NCI-H2196 treated with DMSO at 0.1 percent for 48 hours (cell line): ENCODE measurements around the gene MASP2.
A peak's percentile ranks its signal among the peaks of the same experiment; 100 is the strongest.
"Not testable (repeated sequence)": the region's sequence is repeated elsewhere in the genome, so short reads cannot be mapped to it uniquely, and the experiment has no call there.

Experiments used
- DNase-seq: peaks from one replicate; lab custom pipeline; 2025; ENCODE audit not compliant: unreplicated experiment; lab: John Stamatoyannopoulos, UW

MASP2 gene

DNA sequence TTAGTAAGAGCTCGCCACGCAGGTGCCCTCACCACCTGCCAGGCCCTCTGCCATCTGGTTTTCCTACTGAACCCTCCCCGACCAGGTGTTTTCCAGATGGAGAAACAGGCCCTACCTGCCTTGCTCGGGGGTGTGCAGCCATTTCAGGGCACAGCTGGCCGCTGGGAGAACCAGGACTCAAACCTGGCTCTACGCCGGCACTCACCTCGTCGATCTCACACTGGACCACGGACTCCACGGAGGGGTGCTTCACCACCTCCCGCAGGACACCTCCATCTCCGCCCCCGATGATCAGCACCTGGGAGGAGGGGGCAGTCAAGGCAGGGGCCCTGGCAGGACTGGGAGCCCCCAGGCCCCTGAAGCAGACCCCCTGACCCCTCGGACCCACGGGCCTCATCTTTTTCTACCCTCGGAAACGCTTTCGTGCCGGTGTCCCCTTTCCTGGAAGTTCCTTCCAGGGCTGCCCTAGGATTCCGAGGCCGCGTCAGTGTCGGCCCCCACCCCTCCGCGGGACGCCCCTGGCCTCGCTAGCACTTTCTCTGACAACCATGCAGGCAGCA is 11.6 kb upstream of the MASP2 start:
- DNase-seq: peak; percentile 15

DNA sequence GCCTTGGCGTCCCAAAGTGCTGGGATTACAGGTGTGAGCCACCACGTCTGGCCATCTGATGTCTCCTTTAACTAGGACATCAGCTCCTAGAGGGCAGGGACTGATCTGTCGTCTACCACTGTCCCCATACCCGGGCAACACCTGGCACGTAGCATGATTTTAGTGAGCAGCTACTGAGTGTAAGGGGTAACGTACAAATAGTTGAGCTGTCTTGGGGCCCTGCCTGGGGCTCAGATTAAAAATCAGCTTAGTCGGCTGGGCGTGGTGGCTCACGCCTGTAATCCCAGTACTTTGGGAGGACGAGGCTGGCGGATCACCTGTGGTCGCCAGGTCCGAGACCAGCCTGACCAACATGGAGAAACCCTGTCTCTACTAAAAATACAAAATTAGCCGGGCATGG is 11.0 kb upstream of the MASP2 start:
- DNase-seq: no peak

DNA sequence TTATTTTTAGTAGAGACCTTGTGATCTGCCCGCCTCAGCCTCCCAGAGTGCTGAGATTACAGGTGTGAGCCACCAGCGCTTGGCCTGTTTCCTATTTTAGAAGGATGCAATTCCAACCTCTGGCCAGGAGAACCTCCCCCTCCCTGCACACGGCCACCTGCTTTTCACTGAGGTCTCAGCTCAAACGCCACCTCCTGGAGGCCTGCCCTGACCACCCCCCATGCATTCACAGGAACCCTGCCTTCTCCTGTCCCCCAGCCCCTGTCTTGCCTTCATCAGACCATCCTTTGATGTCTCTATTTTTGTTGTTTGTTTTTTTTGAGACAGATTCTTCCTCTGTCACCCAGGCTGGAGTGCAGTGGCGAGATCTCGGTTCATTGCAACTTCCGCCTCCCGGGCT is 10.4 kb upstream of the MASP2 start:
- no peak for DNase-seq

DNA sequence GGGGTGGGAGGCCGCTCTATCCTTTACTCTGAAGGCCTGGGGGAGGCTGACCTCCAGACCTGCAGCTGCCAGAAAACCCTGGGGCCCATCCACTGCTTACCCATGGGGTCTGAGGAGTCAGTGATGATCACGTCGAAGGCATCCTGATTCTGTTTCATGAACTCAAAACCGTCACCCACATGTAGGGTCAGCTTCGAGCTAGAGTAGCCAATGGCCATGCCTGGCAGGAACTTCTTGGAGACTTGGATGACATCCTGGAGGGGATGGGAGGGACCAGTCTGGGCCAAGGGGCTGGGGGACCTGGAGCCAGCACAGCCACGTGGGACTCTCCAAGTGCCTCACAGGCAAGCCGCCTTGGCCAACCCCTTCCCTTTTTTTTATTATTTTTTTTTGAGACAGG is 9.5 kb upstream of the MASP2 start:
- no peak for DNase-seq

DNA sequence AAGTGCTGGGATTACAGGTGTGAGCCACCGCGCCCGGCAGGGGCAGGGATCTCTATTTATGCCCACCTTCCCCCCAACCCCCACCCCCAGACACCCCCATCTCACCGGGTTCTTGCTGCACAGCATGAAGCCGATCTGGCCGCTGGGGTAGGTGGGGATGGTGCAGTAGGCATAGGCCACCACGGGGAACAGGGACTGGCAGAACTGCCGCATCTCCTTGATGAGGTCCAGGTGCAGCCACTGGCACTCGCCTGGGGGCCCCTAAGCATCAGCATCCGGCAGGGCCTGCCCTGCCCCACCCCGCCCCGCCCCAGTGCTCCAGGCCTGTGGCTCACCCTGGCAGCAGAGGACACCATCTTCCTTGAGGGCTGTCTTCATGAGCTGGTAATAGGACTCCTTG is 8.6 kb upstream of the MASP2 start:
- no peak for DNase-seq

DNA sequence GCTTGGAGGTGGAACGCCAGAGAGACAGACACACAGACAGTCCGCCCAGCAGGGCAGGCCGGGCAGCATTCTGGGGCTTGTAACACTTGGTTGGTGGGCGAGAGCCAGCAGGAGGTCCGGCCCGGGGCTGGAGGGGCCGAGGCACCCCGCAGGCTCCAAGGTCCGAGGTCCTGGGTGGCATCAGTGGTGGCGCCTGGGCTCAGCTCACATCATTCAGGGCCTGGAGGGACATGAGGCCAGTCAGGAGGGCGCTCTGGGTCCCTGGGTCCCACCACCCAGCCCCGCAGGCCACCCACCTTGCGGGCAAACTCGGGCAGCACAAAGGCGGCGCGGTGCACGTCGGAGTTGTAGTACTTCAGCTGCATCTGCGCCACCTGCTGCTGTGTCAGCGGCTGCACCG is 7.6 kb upstream of the MASP2 start:
- DNase-seq: no peak

DNA sequence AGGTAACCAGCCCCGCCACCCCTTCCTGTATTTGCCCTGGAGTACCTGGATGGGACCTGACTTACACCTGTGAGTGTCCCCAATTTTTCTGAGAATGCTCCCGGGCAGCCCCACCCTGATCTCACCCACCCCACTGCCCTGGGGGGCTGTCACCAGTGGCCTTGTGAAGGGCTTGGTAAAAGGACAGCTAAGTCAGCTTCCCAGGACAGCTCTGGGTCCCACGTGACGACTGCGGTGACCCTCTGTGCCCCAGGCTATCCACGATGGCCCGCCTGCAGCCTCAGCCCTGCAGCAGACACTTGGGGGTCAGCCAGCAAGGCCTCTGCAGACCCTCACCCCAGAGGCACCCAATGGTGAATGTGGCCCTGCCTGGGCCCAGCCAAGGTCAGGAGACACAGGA is 7.1 kb upstream of the MASP2 start:
- no peak for DNase-seq

DNA sequence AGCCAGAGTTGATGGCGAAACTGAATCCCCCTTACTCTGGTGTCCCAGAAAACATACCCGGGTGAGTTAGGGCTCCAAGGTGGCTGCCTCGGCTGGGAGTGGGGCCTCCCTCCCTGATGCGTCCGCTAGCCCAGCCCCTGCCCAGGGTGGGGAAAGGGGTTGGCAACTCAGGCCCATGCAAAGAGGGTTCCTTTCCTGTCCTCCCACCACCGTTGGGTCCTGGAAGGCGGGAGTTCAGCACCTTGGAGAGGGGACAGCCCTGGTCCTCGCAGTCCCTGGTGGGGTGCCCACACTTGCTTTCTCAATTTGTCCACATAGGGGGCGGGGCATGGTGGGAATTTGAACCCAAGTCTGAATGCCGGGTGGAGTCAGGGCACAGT is 6.7 kb upstream of the MASP2 start:
- DNase-seq: no peak

DNA sequence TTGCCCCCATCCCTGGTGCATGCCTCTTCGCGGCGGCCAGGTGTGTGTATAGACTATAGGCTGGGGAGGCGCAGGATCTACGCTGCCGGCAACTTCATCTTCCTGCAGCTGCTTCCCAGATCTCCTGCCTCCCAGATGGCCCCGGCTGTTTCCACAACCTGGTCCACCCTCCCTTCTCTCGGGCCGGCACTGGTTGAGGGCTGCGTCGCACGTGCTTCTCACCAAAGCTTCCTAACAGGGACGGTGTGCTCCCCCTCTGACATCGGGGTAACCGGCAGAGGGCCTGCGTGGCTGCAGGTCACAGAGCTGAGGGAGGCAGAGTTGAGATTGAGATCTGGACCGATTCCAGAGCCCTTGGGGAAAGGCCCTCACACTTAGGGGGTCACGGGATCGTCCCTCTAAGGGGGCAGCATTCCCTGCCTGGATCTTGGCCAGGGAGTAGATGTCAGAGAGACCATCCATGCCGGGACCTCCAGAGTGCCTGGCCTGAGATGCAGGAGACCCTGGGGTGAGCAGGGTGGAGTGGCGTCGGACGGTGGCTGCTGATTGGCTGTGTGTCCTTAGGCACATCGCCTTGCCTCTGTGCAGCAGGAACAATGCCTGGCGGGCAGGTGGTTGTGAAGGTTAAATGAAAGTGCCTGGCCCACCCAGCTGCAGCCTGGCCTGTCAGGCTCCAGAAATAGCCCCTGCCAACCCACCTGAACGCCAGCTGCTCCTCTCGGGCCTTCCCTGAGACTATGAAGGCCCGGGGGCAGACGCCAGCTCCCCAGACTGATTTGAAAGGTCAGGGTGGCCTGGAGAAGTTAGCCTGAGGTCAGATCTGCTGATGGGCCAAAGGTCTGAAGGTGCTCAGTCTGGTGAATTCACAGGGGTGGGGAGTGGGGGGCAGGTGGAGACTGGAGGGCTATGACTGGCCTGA is 6.1 kb upstream of the MASP2 start:
- no peak for DNase-seq

DNA sequence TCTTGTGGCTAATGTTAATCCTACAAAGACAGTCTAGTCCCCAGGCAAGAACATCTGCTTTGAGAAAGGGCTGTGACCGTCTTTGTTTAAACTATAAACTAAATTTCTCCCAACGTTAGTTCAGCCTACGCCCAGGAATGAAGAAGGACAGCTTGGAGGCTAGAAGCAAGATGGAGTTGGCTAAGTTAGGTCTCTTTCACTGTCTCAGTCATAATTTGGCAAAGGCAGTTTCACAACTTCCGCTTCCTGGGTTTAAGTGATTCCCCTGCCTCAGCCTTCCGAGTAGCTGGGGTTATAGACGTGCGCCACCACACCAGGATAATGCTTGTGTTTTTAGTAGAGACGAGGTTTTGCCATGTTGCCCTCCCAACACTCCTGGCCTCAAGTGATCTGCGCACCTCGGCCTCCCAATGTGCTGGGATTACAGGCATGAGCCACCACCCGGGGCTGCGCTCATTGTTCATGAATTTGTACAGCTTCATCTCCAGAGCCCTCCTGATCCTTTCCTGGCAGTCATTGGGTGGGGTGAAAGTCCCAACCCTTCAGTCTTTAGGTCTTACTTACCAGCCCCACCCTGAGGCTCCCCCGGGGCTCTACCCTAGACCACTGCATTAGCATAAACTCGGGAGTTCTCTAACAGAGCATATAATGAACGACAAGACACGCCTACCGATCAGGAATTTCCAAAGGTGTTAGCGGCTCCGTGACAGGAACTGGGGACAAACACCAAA is 4.9 kb upstream of the MASP2 start:
- DNase-seq: no peak

DNA sequence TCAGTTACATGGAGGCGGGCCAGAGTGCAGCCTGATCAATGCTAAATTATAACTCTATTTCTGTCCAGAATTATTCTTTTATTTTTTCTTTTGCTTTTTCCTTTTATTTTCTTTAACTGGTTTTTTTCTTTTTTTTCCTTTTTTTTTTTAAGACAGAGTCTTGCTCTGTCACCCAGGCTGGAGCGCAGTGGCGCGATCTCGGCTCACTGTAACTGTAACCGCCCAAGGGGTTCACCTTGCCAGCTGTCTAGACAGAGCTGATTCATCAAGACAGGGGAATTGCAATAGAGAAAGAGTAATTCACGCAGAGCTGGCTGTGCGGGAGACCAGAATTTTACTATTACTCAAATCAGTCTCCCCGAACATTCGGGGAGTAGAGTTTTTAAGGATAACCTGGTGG is 4.1 kb upstream of the MASP2 start:
- not testable (repeated sequence) for DNase-seq

DNA sequence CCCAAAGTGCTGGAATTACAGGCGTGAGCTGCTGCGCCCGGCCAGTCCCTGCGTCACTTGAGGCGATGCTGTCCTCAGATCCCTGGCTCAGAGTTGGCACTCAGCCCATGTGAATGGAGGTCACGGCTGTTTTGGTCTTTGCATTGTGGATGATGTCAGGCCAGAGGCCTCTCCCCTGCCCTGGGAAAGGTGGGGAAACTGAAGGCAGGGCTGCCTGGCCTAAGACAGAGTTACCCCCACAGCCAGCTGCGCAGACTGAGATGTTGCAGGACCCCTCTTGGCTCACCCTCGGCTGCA is 821 bp downstream of the MASP2 start:
- no peak for DNase-seq

DNA sequence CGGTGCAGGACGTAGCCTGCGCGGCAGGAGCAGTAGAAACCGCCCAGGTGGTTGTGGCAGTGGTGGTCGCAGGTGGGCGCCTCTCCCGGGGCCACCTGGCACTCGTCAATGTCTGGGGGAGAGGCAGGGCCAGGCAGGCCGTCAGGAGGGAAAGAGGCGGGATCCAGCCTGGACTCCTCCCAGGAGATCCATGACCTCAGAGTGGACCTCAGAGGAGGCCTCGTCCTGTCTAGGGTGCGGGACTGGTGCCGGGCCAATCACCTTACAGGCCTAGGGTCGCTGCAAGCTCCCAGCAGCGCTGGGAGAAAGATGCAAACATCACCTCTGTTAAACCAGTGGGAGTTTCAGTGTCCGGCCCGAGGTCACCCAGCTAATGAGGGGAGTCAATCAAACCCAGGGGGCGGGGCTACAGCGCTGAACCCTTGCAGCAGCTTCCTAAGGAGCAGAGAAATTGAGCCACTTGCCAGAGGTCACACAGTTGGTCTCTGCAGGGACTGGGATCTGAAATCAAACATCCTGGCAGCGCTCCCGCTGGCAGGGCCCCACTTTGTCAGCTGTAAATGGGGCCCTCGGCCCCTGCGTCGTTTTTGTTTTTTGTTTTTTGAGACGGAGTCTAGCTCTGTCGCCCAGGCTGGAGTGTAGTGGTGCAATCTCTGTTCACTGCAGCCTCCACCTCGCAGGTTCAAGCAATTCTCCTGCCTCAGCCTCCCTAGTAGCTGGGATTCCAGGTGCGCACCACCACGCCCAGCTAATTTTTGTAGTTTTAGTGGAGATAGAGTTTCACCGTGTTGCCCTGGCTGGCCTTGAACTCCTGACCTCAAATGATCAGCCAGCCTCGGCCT is 1.4 kb downstream of the MASP2 start:
- DNase-seq: no peak

DNA sequence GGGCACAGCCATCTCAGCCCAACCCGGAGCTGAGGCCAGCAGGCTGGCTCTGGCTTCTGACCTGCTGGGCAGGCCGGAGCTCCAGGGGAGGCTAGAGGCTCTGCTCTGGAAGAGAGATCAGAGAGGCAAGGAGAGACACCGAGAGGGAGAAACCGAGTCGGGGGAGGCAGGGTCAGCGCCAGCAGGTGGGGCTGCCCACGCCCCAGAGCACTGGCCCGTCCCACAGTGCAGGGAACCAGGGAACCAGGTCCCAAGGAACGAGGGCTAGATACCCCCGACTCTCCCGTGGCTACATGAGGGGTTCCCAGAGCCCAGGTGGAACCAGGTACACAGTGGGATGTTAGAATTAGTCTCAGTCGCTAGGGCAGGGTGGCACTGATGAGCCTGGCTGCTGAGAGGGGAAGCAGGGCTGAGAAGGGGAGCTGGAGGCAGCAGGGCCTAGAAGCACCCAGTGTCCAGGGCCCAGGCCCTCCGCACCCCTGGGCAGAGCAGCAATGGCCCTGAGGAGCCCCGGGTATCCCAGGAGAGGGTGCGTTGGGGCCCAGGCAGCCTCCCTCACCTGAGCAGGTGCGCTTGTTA is 2.1 kb downstream of the MASP2 start:
- no peak for DNase-seq

DNA sequence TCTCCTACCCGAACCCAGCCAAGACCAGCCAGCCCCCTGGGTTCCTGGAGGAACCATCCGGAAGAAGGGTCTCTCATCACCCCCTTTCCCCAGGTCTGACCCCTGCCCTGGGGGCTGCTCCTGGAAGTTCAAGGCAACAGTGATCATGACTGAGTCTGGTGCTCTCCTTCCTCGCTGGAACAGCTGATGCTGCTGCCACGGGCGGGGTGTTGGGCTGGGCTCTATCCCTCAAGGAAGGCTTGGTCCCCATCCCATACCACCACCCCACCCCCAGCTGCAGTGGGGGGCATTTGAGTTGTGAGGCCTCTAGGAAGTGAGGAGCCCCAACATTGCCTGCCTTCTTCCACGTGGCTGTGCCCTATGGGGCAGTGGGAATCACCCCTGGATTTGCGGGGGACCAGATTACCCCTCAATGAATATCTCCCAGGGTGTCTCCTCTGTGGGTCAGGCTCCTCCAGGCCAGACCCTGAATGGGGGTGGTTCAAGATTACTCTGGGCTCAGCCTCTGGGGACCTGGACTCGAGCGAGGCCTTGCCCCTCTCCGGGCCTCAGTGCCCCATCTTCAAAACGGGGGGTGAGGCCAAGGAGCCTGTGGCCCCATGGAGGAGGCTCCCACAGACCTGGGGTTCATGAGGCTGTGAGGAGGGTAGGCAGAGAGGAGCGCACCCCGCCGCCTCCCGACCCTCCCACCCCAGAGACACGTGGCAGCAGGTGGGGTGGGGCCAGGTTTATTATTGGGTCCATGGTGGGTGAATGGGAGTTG is 2.8 kb downstream of the MASP2 start:
- DNase-seq: no peak

DNA sequence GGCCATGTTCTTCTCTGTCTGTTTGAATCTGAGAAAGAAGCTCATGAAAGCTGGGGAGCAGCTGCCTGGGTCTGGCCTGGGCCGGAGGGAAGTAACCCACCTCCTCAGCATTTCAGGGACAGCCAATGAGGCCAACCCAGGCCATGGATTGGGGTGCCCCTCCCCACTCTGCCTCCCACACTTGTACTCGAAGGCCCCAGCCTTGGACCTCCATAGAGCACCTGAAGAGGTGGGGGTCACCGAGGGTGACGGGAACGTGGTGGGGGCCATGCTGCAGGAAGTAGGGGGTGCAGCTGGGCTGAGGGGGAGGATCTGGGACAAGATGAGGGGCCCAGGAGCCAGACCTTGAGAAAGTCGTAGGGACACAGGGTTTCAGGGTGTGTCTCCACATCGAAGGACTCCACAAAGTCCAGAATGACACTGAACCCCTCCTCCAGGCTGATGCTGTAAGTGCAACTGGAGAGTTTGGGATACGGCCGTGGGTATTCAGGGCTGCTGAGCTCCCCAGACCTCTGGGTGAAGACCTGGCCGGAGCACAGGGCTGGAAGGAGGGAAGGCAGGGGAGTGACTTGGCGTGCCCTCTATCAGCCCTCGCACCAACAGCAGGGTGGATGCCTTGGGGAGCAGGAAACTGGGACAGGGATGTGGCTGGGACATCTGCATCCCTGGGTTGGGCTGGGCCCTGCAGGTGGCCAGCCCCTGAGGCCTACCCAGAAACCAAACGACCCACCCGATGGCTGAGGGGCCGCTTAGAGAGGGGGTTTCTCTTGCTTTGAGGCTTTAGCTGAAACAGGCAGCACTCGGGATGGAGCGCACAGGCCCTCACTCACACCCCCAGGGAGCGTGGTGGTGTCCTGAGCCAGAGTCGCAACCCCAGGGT is 3.8 kb downstream of the MASP2 start:
- DNase-seq: no peak

DNA sequence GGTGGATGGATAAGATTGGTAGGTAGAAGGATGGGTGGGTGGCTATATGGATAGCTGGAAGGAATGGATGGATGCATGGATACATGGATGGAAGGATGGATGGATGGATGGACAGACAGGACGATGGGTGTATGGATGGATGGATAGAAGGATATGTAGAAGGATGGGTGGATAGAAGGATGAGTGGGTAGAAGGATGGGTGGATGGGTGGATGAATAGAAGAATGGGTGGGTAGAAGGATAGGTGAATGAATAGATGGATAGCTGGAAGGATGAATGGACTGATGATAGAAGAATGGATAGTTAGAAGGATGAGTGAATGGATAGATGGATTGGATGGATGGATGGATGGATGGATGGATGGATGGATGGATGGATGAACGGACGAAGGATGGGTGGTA is 5.0 kb downstream of the MASP2 start:
- DNase-seq: no peak

DNA sequence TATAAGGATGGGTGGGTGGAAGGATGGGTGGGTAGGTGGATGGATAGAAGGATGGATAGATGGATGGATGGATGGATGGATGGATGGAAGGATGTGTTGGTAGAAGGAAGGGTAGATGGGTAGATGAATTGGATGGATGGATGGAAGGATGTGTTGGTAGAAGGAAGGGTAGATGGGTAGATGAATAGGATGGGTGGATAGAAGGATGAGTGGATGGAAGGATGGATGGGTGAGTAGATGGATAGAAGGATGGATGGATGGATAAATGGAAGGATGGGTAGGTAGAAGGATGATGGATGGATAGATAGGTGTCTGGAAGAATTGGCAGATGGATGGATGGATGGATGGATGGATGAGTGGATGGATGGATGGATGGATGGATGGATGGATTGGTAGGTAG is 6.0 kb downstream of the MASP2 start:
- DNase-seq: no peak

DNA sequence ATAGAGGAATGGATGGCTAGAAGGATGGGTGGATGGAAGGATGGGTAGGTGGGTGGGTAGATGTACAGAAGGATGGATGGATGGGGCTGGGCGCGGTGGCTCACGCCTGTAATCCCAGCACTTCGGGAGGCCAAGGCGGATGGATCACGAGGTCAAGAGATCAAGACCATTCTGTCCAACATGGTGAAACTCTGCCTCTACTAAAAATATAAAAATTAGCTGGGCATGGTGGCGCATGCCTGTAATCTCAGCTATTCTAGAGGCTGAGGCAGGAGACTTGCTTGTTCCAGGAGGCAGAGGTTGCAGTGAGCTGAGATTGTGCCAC is 7.0 kb downstream of the MASP2 start:
- not testable (repeated sequence) for DNase-seq
